ENCODE measurements around the gene CCL2. TPM values are rescaled to one million over a fixed set of nuclear protein-coding genes. Genes with fewer than 3 reads are reported as not detected.

Gene CCL2
- total and polyA plus RNA-seq, 2 donors (not counting 1 experiment from before 2014, with no cell fraction given) = 4.4 TPM; not detected in 1

DNA sequence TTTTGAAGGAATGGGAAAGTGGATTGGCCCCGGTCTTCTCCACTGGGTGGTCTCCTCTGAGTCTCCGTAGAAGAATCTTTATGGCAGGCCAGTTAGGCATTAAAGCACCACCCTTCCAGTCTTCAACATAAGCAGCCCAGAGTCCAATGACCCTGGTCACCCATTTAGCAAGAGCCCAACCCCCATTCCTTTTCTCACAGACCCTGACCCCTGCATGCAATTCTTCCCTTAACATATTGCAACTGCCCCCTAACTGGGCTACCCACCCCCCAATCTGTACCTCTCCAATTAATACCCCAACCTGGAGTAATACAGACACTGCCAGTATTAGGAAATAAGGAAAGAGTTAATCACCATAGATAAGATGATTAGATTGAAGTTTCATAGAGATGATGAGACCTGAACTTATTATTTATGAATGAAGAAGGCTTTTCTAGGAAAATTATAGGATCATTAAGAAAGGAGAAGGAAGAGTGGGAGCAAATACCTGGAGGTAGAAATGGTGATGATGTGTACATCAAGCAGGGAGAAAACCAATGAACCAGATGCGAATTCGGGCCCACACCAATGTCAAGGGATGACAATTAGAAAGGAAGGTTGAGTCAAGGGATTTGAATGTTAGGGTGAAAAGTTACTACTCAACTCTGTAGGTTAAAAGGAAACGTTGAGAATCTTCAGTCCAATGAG lies 2.4 kb downstream of the CCL2 start:
- CTCF ChIA-PET = interaction anchor here (2.1 kb wide), 1 partner anchor 104 kb away, joined by 8 read pairs; no protein-coding TSS in a partner anchor
- no peak for ATAC-seq (ENCODE audit: low read depth)

DNA sequence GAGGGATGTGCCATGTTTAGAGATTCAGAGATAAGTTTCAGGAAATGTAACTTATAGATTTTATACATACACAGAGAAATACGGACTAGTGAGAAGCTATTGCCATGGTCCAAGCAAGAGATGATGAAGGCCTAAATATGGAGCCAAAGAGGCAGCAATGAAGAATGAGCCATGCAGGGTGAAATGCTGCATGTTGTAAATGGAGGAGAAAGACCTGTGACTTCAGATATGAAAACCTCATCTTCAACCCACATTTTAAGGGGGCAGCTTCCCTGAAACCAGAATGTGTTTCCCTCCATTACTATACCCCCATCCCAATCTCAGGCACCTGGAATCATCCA lies 2.9 kb downstream of the CCL2 start:
- Mint-ChIP-seq H3K27me3 (peaks cover 47% of the 10 kb centered on the region), H3K4me3 (no peak overlapping the region), H3K4me1 (peaks cover 1% of the 10 kb centered on the region), H3K27ac (no peak overlapping the region), H3K9me3 (ENCODE audit: insufficient read depth) (no peaks in the 10 kb centered on the region)
- Histone ChIP-seq H3K27ac (ENCODE audit: low read length in 2 of 2) (no peak overlapping the region), H3K27me3 (replicated peaks in 1 of 4; ENCODE audit: control extremely low read depth in 1 of 4, control insufficient read depth in 3 of 4, insufficient read depth in 4 of 4, low read length in 3 of 4) (peaks cover 0 to 25% (median 19%) of the 10 kb centered on the region in 4 experiments), H3K9me3 (ENCODE audit: control extremely low read depth in 1 of 3, control insufficient read depth in 2 of 3, insufficient read depth in 1 of 3, low read length in 2 of 3) (no peaks in the 10 kb centered on the region), H3K36me3 (replicated peaks in 1 of 2; ENCODE audit: control extremely low read depth in 1 of 2, control insufficient read depth in 1 of 2, extremely low read depth in 1 of 2, insufficient read depth in 2 of 2, low read length in 1 of 2) (no peaks in the 10 kb centered on the region), H3K9ac (ENCODE audit: low read length) (no peak overlapping the region), H2AFZ (ENCODE audit: insufficient read depth, low read depth, low read length, poor library complexity, severe bottlenecking) (no peak overlapping the region), H3K4me2 (replicated peaks; ENCODE audit: low read depth, low read length, poor library complexity, severe bottlenecking) (no peak overlapping the region), H3K79me2 (ENCODE audit: control insufficient read depth, insufficient read depth, low read length) (no peaks in the 10 kb centered on the region), H4K20me1 (ENCODE audit: control insufficient read depth, insufficient read depth, low read length, poor library complexity, severe bottlenecking) (no peaks in the 10 kb centered on the region), H3K4me1 (ENCODE audit: control insufficient read depth in 2 of 2, insufficient read depth in 2 of 2, low read length in 2 of 2) (peaks cover 0 to 6% of the 10 kb centered on the region in 2 donors), H3K4me3 (ENCODE audit: control extremely low read depth in 1 of 5, extremely low read depth in 1 of 5, insufficient read depth in 1 of 5, low read depth in 2 of 5, low read length in 4 of 5) (no peak overlapping the region)
- intact Hi-C loops (cut with micrococcal nuclease) = no loop called here
- POLR2A ChIA-PET = no interaction called here
- CTCF ChIA-PET = no interaction called here
- TF ChIP-seq, protein P1, sequence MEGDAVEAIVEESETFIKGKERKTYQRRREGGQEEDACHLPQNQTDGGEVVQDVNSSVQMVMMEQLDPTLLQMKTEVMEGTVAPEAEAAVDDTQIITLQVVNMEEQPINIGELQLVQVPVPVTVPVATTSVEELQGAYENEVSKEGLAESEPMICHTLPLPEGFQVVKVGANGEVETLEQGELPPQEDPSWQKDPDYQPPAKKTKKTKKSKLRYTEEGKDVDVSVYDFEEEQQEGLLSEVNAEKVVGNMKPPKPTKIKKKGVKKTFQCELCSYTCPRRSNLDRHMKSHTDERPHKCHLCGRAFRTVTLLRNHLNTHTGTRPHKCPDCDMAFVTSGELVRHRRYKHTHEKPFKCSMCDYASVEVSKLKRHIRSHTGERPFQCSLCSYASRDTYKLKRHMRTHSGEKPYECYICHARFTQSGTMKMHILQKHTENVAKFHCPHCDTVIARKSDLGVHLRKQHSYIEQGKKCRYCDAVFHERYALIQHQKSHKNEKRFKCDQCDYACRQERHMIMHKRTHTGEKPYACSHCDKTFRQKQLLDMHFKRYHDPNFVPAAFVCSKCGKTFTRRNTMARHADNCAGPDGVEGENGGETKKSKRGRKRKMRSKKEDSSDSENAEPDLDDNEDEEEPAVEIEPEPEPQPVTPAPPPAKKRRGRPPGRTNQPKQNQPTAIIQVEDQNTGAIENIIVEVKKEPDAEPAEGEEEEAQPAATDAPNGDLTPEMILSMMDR (IDR thresholded peaks at IDR 0.05) = no peak
- TF ChIP-seq EZH2 (IDR thresholded peaks at IDR 0.05; ENCODE audit: borderline replicate concordance, insufficient read depth, low read depth, low read length, poor library complexity, severe bottlenecking) = no peak
- DNase-seq (no peak), ATAC-seq (ENCODE audit: low read depth) (no peak)
- WGBS (ENCODE audit: insufficient coverage) = 100% methylated on average over 1 of the region's 1 CpG

More for the DNA sequence above, 2.4 kb downstream of the CCL2 start:
- 100% methylated on average over 4 of the region's 5 CpGs for WGBS (ENCODE audit: insufficient coverage)
- no peaks in the 10 kb centered on the region for H3K9me3 Mint-ChIP-seq (ENCODE audit: insufficient read depth)
- intact Hi-C loops (cut with micrococcal nuclease) = no loop called here
- H3K4me3 Mint-ChIP-seq = no peak overlapping the region
- DNase-seq = no peak
- no peak overlapping the region for H3K27ac ChIP-seq (ENCODE audit: low read length in 2 of 2)
- no peak overlapping the region for H2AFZ ChIP-seq (ENCODE audit: insufficient read depth, low read depth, low read length, poor library complexity, severe bottlenecking)
- no peak overlapping the region for H3K4me3 ChIP-seq (ENCODE audit: control extremely low read depth in 1 of 5, extremely low read depth in 1 of 5, insufficient read depth in 1 of 5, low read depth in 2 of 5, low read length in 4 of 5)
- H3K79me2 ChIP-seq (ENCODE audit: control insufficient read depth, insufficient read depth, low read length) = no peaks in the 10 kb centered on the region
- H3K4me2 ChIP-seq (replicated peaks; ENCODE audit: low read depth, low read length, poor library complexity, severe bottlenecking) = no peak overlapping the region
- peaks cover 50% of the 10 kb centered on the region for H3K27me3 Mint-ChIP-seq
- no peak overlapping the region for H3K27ac Mint-ChIP-seq
- no peaks in the 10 kb centered on the region for H3K9me3 ChIP-seq (ENCODE audit: control extremely low read depth in 1 of 3, control insufficient read depth in 2 of 3, insufficient read depth in 1 of 3, low read length in 2 of 3)
- TF ChIP-seq, protein P1 (IDR thresholded peaks at IDR 0.05) = no peak
- no peak for TF ChIP-seq EZH2 (IDR thresholded peaks at IDR 0.05; ENCODE audit: borderline replicate concordance, insufficient read depth, low read depth, low read length, poor library complexity, severe bottlenecking)
- H3K36me3 ChIP-seq (replicated peaks in 1 of 2; ENCODE audit: control extremely low read depth in 1 of 2, control insufficient read depth in 1 of 2, extremely low read depth in 1 of 2, insufficient read depth in 2 of 2, low read length in 1 of 2) = no peaks in the 10 kb centered on the region
- H3K4me1 Mint-ChIP-seq = peaks cover 1% of the 10 kb centered on the region
- no peak overlapping the region for H3K9ac ChIP-seq (ENCODE audit: low read length)
- H3K4me1 ChIP-seq (ENCODE audit: control insufficient read depth in 2 of 2, insufficient read depth in 2 of 2, low read length in 2 of 2) = peaks cover 0 to 6% of the 10 kb centered on the region in 2 donors
- H4K20me1 ChIP-seq (ENCODE audit: control insufficient read depth, insufficient read depth, low read length, poor library complexity, severe bottlenecking) = no peaks in the 10 kb centered on the region
- H3K27me3 ChIP-seq (replicated peaks in 1 of 4; ENCODE audit: control extremely low read depth in 1 of 4, control insufficient read depth in 3 of 4, insufficient read depth in 4 of 4, low read length in 3 of 4) = peaks cover 0 to 25% (median 19%) of the 10 kb centered on the region in 4 experiments
- POLR2A ChIA-PET = no interaction called here

Data from B cell (primary cell).